Ishikawa (cell line): ENCODE results near the gene NHEJ1.

Experiments used
- CEBPB ChIP-seq: IDR thresholded peaks from 2 replicates; pipeline ENCODE4 v1.6.1; 2012
- EGR1 ChIP-seq: IDR thresholded peaks from 2 replicates; pipeline ENCODE4 v1.6.1; 2012
- EP300 ChIP-seq: IDR thresholded peaks from 2 replicates; pipeline ENCODE4 v1.6.1; 2012; ENCODE audit warnings: borderline replicate concordance
- FOXM1 ChIP-seq: IDR thresholded peaks from 2 replicates; pipeline ENCODE4 v1.6.1; 2012; ENCODE audit warnings: low read depth, borderline replicate concordance
- NFIC ChIP-seq: IDR thresholded peaks from 2 replicates; pipeline ENCODE4 v1.6.1; 2012
- RAD21 ChIP-seq: IDR thresholded peaks from 2 replicates; pipeline ENCODE4 v1.6.1; 2012; ENCODE audit warnings: low read depth
- TAF1 ChIP-seq: IDR thresholded peaks from 2 replicates; pipeline ENCODE4 v1.6.1; 2012; ENCODE audit warnings: low read depth, mild to moderate bottlenecking
- TEAD4 ChIP-seq: IDR thresholded peaks from 2 replicates; pipeline ENCODE4 v1.6.1; 2012
- ZBTB7A ChIP-seq: IDR thresholded peaks from 2 replicates; pipeline ENCODE4 v1.6.1; 2012; ENCODE audit warnings: low read depth
- TF ChIP-seq, protein P1 (sequence below): IDR thresholded peaks from 2 replicates; pipeline ENCODE4 v1.6.1; 2012
- TF ChIP-seq, protein P2 (sequence below): IDR thresholded peaks from 2 replicates; pipeline ENCODE4 v1.6.1; 2012
- TF ChIP-seq, protein P3 (sequence below): IDR thresholded peaks from 2 replicates; pipeline ENCODE4 v1.6.1; 2012; ENCODE audit warnings: low read depth, mild to moderate bottlenecking

DNA sequence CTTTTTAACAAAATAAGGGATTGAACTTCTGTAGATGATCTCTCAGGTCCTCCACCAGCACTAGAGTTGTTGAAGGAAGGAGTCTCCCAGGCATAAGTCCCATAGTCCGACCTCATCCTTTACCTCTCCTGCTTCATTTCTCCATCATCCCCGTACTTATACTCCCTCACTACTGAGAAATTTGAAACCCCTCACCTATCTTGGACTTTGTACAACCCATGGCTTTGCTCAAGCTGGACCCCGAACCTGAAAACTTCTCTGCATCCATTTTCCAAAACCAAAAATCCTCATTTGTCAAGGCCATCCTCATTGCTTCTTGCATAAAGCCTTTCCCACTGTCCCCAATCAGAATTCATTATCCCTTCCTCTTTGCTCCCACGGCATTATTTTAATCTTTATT, 482 bp upstream of the NHEJ1 start:
- TF ChIP-seq NFIC: no peak
- no peak for TF ChIP-seq EP300
- TF ChIP-seq FOXM1: no peak
- TF ChIP-seq TEAD4: no peak
- TF ChIP-seq, protein P1, sequence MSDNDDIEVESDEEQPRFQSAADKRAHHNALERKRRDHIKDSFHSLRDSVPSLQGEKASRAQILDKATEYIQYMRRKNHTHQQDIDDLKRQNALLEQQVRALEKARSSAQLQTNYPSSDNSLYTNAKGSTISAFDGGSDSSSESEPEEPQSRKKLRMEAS: no peak
- no peak for TF ChIP-seq CEBPB
- TF ChIP-seq, protein P2, sequence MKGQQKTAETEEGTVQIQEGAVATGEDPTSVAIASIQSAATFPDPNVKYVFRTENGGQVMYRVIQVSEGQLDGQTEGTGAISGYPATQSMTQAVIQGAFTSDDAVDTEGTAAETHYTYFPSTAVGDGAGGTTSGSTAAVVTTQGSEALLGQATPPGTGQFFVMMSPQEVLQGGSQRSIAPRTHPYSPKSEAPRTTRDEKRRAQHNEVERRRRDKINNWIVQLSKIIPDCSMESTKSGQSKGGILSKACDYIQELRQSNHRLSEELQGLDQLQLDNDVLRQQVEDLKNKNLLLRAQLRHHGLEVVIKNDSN: no peak
- TF ChIP-seq, protein P3, sequence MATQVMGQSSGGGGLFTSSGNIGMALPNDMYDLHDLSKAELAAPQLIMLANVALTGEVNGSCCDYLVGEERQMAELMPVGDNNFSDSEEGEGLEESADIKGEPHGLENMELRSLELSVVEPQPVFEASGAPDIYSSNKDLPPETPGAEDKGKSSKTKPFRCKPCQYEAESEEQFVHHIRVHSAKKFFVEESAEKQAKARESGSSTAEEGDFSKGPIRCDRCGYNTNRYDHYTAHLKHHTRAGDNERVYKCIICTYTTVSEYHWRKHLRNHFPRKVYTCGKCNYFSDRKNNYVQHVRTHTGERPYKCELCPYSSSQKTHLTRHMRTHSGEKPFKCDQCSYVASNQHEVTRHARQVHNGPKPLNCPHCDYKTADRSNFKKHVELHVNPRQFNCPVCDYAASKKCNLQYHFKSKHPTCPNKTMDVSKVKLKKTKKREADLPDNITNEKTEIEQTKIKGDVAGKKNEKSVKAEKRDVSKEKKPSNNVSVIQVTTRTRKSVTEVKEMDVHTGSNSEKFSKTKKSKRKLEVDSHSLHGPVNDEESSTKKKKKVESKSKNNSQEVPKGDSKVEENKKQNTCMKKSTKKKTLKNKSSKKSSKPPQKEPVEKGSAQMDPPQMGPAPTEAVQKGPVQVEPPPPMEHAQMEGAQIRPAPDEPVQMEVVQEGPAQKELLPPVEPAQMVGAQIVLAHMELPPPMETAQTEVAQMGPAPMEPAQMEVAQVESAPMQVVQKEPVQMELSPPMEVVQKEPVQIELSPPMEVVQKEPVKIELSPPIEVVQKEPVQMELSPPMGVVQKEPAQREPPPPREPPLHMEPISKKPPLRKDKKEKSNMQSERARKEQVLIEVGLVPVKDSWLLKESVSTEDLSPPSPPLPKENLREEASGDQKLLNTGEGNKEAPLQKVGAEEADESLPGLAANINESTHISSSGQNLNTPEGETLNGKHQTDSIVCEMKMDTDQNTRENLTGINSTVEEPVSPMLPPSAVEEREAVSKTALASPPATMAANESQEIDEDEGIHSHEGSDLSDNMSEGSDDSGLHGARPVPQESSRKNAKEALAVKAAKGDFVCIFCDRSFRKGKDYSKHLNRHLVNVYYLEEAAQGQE: no peak
- TF ChIP-seq EGR1: no peak
- TF ChIP-seq TAF1: no peak
- no peak for TF ChIP-seq ZBTB7A
- no peak for TF ChIP-seq RAD21
